Vagina (tissue), 2 donors: ENCODE data around the gene KLHL6. TPM values are rescaled to one million over a fixed set of nuclear protein-coding genes. Genes with fewer than 3 reads are reported as not detected.
A peak's percentile ranks its signal among the peaks of the same experiment; 100 is the strongest.
"Not testable (repeated sequence)": the region's sequence is repeated elsewhere in the genome, so short reads cannot be mapped to it uniquely, and the experiment has no call there.

ENCODE experiments used
- DNase-seq, 2 donors: peaks; one replicate each; pipeline ENCODE4 v3.0.0-alpha.2; 2017; ENCODE audit errors: extremely low spot score in 2 of 2
- H3K27ac ChIP-seq: fragments of 200-600 bp; sonication (generic); one replicate; pipeline ENCODE4 v1.5.1; 2019
- H3K27me3 ChIP-seq: fragments of 200-600 bp; sonication (generic); one replicate; pipeline ENCODE4 v1.5.1; 2019
- H3K36me3 ChIP-seq, 2 donors: fragments of 200-600 bp; sonication (generic); one replicate each; pipeline ENCODE4 v1.5.1; 2017 to 2019
- H3K4me1 ChIP-seq: fragments of 200-600 bp; sonication (generic); one replicate; pipeline ENCODE4 v1.5.1; 2019
- H3K4me3 ChIP-seq, 2 donors: fragments of 200-600 bp; sonication (generic); 1 replicate in 1 of 2; 2 replicates in 1 of 2; pipeline ENCODE4 v1.5.1; 2016 to 2019
- H3K9me3 ChIP-seq: fragments of 200-600 bp; sonication (generic); one replicate; pipeline ENCODE4 v1.5.1; 2019
- CTCF ChIP-seq, 3 experiments: fragments of 450-650 bp in 2 of 3; fragments of 200-600 bp in 1 of 3; sonication (generic) in 1 of 3; IDR thresholded peaks; one replicate each; pipeline ENCODE4 v1.5.1; 2017 to 2019; ENCODE audit warnings: antibody characterized with exemption in 3 of 3, mild to moderate bottlenecking in 2 of 3, moderate library complexity in 2 of 3
- POLR2A ChIP-seq, 2 donors: fragments of 450-650 bp; IDR thresholded peaks; one replicate each; pipeline ENCODE4 v1.6.1; 2017; ENCODE audit warnings: antibody characterized with exemption in 2 of 2, mild to moderate bottlenecking in 2 of 2, moderate library complexity in 2 of 2
- POLR2AphosphoS5 ChIP-seq, 2 donors: sonication (generic); formaldehyde crosslinking; IDR thresholded peaks; one replicate each; pipeline ENCODE4 v1.9.0; 2017; ENCODE audit warnings: antibody characterized with exemption in 2 of 2, mild to moderate bottlenecking in 2 of 2, low read depth in 1 of 2; ENCODE audit not compliant: insufficient read depth in 1 of 2
- intact Hi-C: fragments of 100-400 bp; cut with DNase I; formaldehyde crosslinking; loops from one replicate; pipeline ENCODE4 v1.15.1; 2023
- total RNA-seq: library from RNA; depleted of rRNA; stranded (reverse); fragments of >200 nt; gene quantifications from one replicate; pipeline ENCODE4 v1.2.3, GENCODE V29; 2016

KLHL6 gene
- total RNA-seq, 1 donor from 2014 or later, result 1.7 TPM

GRCh38 chr3:183481582-183481981 is 73.9 kb downstream of the KLHL6 start:
- DNase-seq, result no peak
- intact Hi-C loops, result no loop called here
- Histone ChIP-seq H3K4me3 (no peak overlapping the region), H3K9me3 (no peaks in the 10 kb centered on the region), H3K27ac (no peak overlapping the region), H3K4me1 (no peaks in the 10 kb centered on the region), H3K27me3 (no peaks in the 10 kb centered on the region), H3K36me3 (no peaks in the 10 kb centered on the region)
- no peak for TF ChIP-seq POLR2AphosphoS5 (IDR thresholded peaks at IDR 0.05; ENCODE audit: insufficient read depth in 1 of 2, low read depth in 1 of 2)

GRCh38 chr3:183478501-183478900 is 77.0 kb downstream of the KLHL6 start:
- intact Hi-C loops, result no loop called here
- DNase-seq, result peak in 1 of 2 donors; percentile 56
- no peak overlapping the region for H3K4me3 ChIP-seq
- no peak for TF ChIP-seq POLR2AphosphoS5 (IDR thresholded peaks at IDR 0.05; ENCODE audit: insufficient read depth in 1 of 2, low read depth in 1 of 2)
- no peak for TF ChIP-seq CTCF (IDR thresholded peaks at IDR 0.05)
- TF ChIP-seq POLR2A (IDR thresholded peaks at IDR 0.05), result no peak
- no peaks in the 10 kb centered on the region for H3K4me1 ChIP-seq
- H3K27me3 ChIP-seq, result no peaks in the 10 kb centered on the region
- H3K9me3 ChIP-seq, result no peaks in the 10 kb centered on the region
- no peaks in the 10 kb centered on the region for H3K36me3 ChIP-seq
- H3K27ac ChIP-seq, result no peak overlapping the region

DNA sequence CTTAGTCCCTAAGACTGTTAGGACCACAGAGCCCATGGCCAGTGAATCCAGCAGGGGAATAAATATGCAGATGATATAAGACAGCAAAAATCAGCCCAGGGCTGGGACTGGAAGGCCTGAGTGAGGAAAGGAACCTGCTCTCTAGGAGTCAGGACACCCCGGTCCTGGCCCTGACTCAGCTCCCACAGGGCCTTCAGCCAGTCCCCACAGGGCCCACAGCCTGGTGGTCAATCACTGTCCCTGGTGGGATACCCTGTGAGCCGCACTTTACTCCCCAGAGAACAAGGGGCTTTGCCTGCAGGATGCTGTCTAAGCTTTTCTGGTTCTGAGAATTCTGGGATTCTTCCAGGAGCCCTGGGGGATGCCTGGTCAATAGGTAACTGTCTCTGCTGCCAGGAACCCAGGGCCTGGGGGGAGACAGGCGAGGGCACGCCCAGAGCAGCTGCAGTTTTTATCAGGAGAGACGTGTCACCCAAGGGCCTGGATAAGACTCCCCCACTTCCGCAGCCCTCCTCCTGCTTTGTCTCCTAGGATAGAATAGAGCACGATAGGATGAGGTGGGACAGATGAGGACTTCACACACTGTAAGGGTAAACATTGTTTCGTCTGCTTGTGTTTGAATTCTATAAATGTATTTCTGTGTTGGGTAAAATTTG is 77.6 kb downstream of the KLHL6 start:
- TF ChIP-seq POLR2A (IDR thresholded peaks at IDR 0.05) (no peak), POLR2AphosphoS5 (IDR thresholded peaks at IDR 0.05; ENCODE audit: insufficient read depth in 1 of 2, low read depth in 1 of 2) (no peak)
- Histone ChIP-seq H3K36me3 (no peaks in the 10 kb centered on the region), H3K27ac (no peak overlapping the region), H3K27me3 (no peaks in the 10 kb centered on the region), H3K9me3 (no peaks in the 10 kb centered on the region), H3K4me1 (no peaks in the 10 kb centered on the region), H3K4me3 (no peak overlapping the region)
- intact Hi-C loops, result no loop called here
- peak in 1 of 2 donors; percentile 64 for DNase-seq

- H3K4me1 ChIP-seq, H3K4me3 ChIP-seq, H3K27me3 ChIP-seq, DNase-seq, intact Hi-C loops, H3K36me3 ChIP-seq, H3K9me3 ChIP-seq, H3K27ac ChIP-seq: not testable (repeated sequence)
These were observed 79.7 kb downstream of the KLHL6 start for GRCh38 chr3:183475764-183476162.

GRCh38 chr3:183475016-183475763 is 80.3 kb downstream of the KLHL6 start:
- no peak for DNase-seq
- Histone ChIP-seq H3K9me3 (no peaks in the 10 kb centered on the region), H3K36me3 (no peaks in the 10 kb centered on the region), H3K27me3 (no peaks in the 10 kb centered on the region), H3K27ac (no peak overlapping the region), H3K4me3 (no peak overlapping the region), H3K4me1 (no peaks in the 10 kb centered on the region)
- TF ChIP-seq POLR2A (IDR thresholded peaks at IDR 0.05) (no peak), POLR2AphosphoS5 (IDR thresholded peaks at IDR 0.05; ENCODE audit: insufficient read depth in 1 of 2, low read depth in 1 of 2) (no peak), CTCF (IDR thresholded peaks at IDR 0.05) (no peak)
- intact Hi-C loops, result no loop called here

- intact Hi-C loops, result no loop called here
- Histone ChIP-seq H3K27me3 (no peaks in the 10 kb centered on the region), H3K27ac (no peak overlapping the region), H3K4me3 (no peak overlapping the region), H3K9me3 (no peaks in the 10 kb centered on the region), H3K36me3 (no peaks in the 10 kb centered on the region), H3K4me1 (no peaks in the 10 kb centered on the region)
- TF ChIP-seq POLR2AphosphoS5 (IDR thresholded peaks at IDR 0.05; ENCODE audit: insufficient read depth in 1 of 2, low read depth in 1 of 2), result no peak
- TF ChIP-seq POLR2A (IDR thresholded peaks at IDR 0.05), result no peak
- TF ChIP-seq CTCF (IDR thresholded peaks at IDR 0.05), result no peak
- no peak for DNase-seq
These were observed 81.5 kb downstream of the KLHL6 start for GRCh38 chr3:183473969-183474368.
